Transverse colon (tissue), 4 donors: Measurements from ENCODE around the gene NRP1. TPM values are rescaled to one million over a fixed set of nuclear protein-coding genes. Genes with fewer than 3 reads are reported as not detected.

ENCODE experiments used
- DNase-seq: peaks from one replicate; pipeline ENCODE4 v3.0.0-alpha.2; 2019
- H3K27ac ChIP-seq, 4 donors: fragments of 200-600 bp; sonication (generic); 2 replicates each; pipeline ENCODE4 v1.5.1; 2016 to 2018; ENCODE audit warnings: inconsistent platforms in 4 of 4
- H3K27me3 ChIP-seq: fragments of 200-600 bp; sonication (generic); 2 replicates; pipeline ENCODE4 v1.5.1; 2017; ENCODE audit warnings: inconsistent platforms
- H3K36me3 ChIP-seq, 4 donors: fragments of 200-600 bp; sonication (generic); 2 replicates each; pipeline ENCODE4 v1.5.1; 2017 to 2019; ENCODE audit warnings: inconsistent platforms in 4 of 4
- H3K4me1 ChIP-seq, 4 donors: fragments of 200-600 bp; sonication (generic); 2 replicates each; pipeline ENCODE4 v1.5.1; 2017 to 2020; ENCODE audit warnings: inconsistent platforms in 4 of 4
- H3K4me3 ChIP-seq, 4 donors: fragments of 200-600 bp; sonication (generic); 1 replicate in 1 of 4; 2 replicates in 3 of 4; pipeline versions ENCODE4 v1.5.1 to v1.6.1; 2017 to 2019; ENCODE audit warnings: inconsistent platforms in 4 of 4
- H3K9me3 ChIP-seq, 2 donors: fragments of 200-600 bp; sonication (generic); 2 replicates each; pipeline ENCODE4 v1.5.1; 2017 to 2019; ENCODE audit warnings: inconsistent platforms in 2 of 2
- EP300 ChIP-seq: sonication (generic); formaldehyde crosslinking; IDR thresholded peaks from one replicate; pipeline ENCODE4 v1.6.1; 2017; ENCODE audit warnings: antibody characterized with exemption, low read depth
- POLR2A ChIP-seq: fragments of 450-650 bp; IDR thresholded peaks from one replicate; pipeline ENCODE4 v1.6.1; 2016; ENCODE audit warnings: antibody characterized with exemption, mild to moderate bottlenecking, moderate library complexity
- POLR2AphosphoS5 ChIP-seq, 3 donors: sonication (generic); formaldehyde crosslinking; IDR thresholded peaks; one replicate each; pipeline ENCODE4 v1.6.1; 2016; ENCODE audit warnings: antibody characterized with exemption in 3 of 3
- WGBS, 2 donors: methylation state at CpG; one replicate each; pipeline ENCODE4 v1.1.5; 2018; ENCODE audit warnings: low coverage in 1 of 2; 5-methylcytosine and 5-hydroxymethylcytosine counted together
- in situ Hi-C, 4 donors: fragments of 200-750 bp; cut with MboI; loops; one replicate each; pipeline versions ENCODE4 v1.15.0 to v1.15.1; 2017; ENCODE audit warnings: low sequenced_read_pairs in 3 of 4, low pct_ligation_motif_present in 1 of 4, low pct_unique_long_range_greater_than_20kb in 1 of 4
- intact Hi-C: fragments of 100-400 bp; cut with DNase I; formaldehyde crosslinking; loops from one replicate; pipeline ENCODE4 v1.15.1; 2023; ENCODE audit warnings: low total_unique reads
- total RNA-seq, 4 donors: library from RNA; depleted of rRNA; stranded (reverse); fragments of >200 nt; gene quantifications; one replicate each; pipeline ENCODE4 v1.1.0, GENCODE V29; 2016
- TF ChIP-seq, protein P1 (sequence below), 5 experiments: fragments of 200-600 bp in 3 of 5; fragments of 450-650 bp in 2 of 5; sonication (generic) in 3 of 5; IDR thresholded peaks; 1 replicate in 2 of 5; 2 replicates in 3 of 5; pipeline ENCODE4 v1.5.1; 2016 to 2017; ENCODE audit warnings: antibody characterized with exemption in 5 of 5, inconsistent platforms in 3 of 5, mild to moderate bottlenecking in 2 of 5, moderate library complexity in 1 of 5

The NRP1 gene
- total RNA-seq, 4 donors from 2014 or later, result 14.1 to 35.5 (median 19.5) TPM

DNA sequence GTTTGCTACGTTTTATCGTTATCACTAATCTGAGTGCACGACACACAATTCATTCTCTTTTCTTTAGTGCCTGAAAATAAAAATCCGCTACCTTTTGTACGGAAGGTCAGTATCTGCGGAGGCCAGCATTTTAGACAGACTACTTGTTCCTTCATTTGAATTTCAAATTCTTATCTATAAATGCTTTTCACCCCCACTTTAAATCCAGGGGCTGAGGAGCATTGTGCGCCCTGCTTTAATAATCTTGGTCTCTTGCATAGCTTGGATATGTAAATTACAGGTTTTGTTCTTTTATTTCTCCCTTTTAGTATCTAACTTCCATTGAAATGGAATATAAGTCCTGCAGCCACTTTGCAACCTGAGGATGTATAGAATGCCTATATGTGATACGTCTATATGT lies 44.7 kb downstream of the NRP1 start:
- H3K9me3 ChIP-seq, result no peaks in the 10 kb centered on the region
- no peak for DNase-seq
- no peaks in the 10 kb centered on the region for H3K36me3 ChIP-seq
- intact Hi-C loops, result no loop called here
- H3K4me3 ChIP-seq, result no peak overlapping the region
- H3K4me1 ChIP-seq, result peaks cover 0 to 5% (median 0%) of the 10 kb centered on the region in 4 donors
- no peaks in the 10 kb centered on the region for H3K27me3 ChIP-seq
- TF ChIP-seq EP300, result no peak
- no peak for TF ChIP-seq POLR2A
- TF ChIP-seq, protein P1, sequence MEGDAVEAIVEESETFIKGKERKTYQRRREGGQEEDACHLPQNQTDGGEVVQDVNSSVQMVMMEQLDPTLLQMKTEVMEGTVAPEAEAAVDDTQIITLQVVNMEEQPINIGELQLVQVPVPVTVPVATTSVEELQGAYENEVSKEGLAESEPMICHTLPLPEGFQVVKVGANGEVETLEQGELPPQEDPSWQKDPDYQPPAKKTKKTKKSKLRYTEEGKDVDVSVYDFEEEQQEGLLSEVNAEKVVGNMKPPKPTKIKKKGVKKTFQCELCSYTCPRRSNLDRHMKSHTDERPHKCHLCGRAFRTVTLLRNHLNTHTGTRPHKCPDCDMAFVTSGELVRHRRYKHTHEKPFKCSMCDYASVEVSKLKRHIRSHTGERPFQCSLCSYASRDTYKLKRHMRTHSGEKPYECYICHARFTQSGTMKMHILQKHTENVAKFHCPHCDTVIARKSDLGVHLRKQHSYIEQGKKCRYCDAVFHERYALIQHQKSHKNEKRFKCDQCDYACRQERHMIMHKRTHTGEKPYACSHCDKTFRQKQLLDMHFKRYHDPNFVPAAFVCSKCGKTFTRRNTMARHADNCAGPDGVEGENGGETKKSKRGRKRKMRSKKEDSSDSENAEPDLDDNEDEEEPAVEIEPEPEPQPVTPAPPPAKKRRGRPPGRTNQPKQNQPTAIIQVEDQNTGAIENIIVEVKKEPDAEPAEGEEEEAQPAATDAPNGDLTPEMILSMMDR (IDR thresholded peaks at IDR 0.05), result no peak
- TF ChIP-seq POLR2AphosphoS5 (IDR thresholded peaks at IDR 0.05), result no peak
- 95% methylated on average over 7 to 8 of the region's 8 CpGs for WGBS, 2 donors
- no peak overlapping the region for H3K27ac ChIP-seq
- in situ Hi-C loops, result no loop called here

DNA sequence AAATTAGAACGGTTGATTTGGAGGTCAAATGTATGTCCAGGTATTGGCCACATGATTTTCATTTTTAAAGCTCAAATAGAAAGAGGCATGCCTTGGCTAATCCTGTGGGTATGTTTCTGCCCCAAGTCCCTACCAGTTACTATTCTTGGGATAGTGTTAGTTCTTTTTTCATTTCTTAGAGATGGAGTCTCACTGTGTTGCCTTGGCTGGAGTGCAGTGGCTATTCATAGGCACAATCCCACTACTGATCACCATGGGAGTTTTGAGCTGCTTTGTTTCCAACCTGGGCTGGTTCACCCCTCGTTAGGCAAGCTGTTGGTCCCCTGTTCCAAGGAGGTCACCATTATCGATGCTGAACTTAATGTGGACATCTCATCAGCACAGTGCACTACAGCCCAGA lies 46.3 kb downstream of the NRP1 start:
- 87% methylated on average over 1 to 3 of the region's 3 CpGs for WGBS, 2 donors
- Histone ChIP-seq H3K4me1 (peaks cover 0 to 5% (median 0%) of the 10 kb centered on the region in 4 donors), H3K27ac (no peak overlapping the region), H3K9me3 (no peaks in the 10 kb centered on the region), H3K27me3 (no peaks in the 10 kb centered on the region), H3K36me3 (no peaks in the 10 kb centered on the region), H3K4me3 (no peak overlapping the region)
- TF ChIP-seq, protein P1 (IDR thresholded peaks at IDR 0.05), result no peak
- no peak for TF ChIP-seq POLR2A
- TF ChIP-seq POLR2AphosphoS5 (IDR thresholded peaks at IDR 0.05), result no peak
- TF ChIP-seq EP300, result no peak
- no peak for DNase-seq
- intact Hi-C loops (no loop called here), in situ Hi-C loops (no loop called here)

DNA sequence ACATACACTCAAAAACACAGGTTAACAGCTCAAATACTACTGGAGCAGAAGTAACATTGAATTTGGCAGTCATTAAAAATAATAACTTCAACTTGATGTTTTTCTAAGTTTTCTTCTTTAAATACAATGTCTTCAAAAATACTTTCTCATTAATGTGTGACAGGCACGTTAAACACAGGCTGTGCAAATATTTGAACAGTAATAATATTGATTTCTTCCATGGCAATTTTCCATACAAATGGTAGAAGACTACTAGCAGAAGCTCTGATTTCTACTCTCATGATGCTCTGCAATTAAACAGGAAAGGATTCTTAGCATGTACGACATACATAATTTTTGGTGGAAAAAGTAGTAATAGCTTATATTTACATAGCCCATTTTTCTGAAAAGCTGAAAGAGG lies 47.4 kb downstream of the NRP1 start:
- H3K27me3 ChIP-seq, result no peaks in the 10 kb centered on the region
- H3K36me3 ChIP-seq, result no peaks in the 10 kb centered on the region
- no peak overlapping the region for H3K4me3 ChIP-seq
- H3K4me1 ChIP-seq, result peaks cover 0 to 5% (median 0%) of the 10 kb centered on the region in 4 donors
- H3K9me3 ChIP-seq, result no peaks in the 10 kb centered on the region
- in situ Hi-C loops (no loop called here), intact Hi-C loops (no loop called here)
- WGBS, 2 donors, result 60 to 61% methylated on average over 2 of the region's 2 CpGs
- no peak overlapping the region for H3K27ac ChIP-seq
- TF ChIP-seq EP300 (no peak), POLR2AphosphoS5 (IDR thresholded peaks at IDR 0.05) (no peak), POLR2A (no peak)
- TF ChIP-seq, protein P1 (IDR thresholded peaks at IDR 0.05), result no peak
- no peak for DNase-seq

DNA sequence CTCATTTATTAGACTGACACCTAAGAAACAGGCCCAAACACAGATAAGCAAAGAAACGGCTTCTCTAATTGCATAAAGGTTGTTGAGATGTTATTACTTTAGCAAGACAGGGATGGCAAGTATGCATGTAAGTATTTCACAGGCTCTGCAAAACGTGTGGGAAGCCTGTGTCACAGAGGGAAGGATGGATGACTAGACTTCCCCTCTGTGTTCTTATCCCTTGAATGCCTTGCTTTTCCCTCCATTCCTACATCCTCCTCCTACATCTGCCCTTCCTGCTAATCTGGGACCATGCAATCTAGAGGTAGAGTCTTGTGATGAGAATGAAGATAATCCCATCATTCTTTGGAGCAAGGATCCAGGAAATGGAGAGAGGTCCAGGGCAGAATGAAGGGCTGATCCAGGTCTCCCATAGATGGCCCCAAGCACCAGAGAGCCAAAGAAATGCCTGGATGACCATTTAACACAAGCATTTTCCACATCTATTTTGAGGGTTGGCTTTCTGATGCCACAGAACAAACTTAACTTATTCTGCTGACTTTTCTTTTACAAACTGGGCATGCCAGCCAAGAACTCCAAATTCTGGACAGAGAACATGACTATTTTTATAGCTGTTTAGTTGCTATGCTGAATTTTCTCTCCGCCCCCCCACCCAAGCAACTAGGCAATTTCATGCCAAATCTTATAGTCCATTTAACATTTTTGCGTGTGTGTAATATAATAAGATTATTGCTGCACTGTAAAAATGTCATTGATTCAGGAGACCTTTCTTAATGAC lies 48.1 kb downstream of the NRP1 start:
- in situ Hi-C loops, result no loop called here
- H3K4me1 ChIP-seq, result no peaks in the 10 kb centered on the region
- no peaks in the 10 kb centered on the region for H3K36me3 ChIP-seq
- TF ChIP-seq EP300, result no peak
- no peak for TF ChIP-seq POLR2AphosphoS5 (IDR thresholded peaks at IDR 0.05)
- TF ChIP-seq, protein P1 (IDR thresholded peaks at IDR 0.05), result no peak
- no peak for TF ChIP-seq POLR2A
- WGBS, 2 donors, result 58 to 61% methylated on average over 4 of the region's 4 CpGs
- no peaks in the 10 kb centered on the region for H3K9me3 ChIP-seq
- no peak overlapping the region for H3K27ac ChIP-seq
- H3K27me3 ChIP-seq, result no peaks in the 10 kb centered on the region
- DNase-seq, result no peak
- no peak overlapping the region for H3K4me3 ChIP-seq
- intact Hi-C loops, result no loop called here
